Fibroblast of villous mesenchyme (primary cell): ENCODE measurements around the gene MED12L. TPM values are rescaled to one million over a fixed set of nuclear protein-coding genes. Genes with fewer than 3 reads are reported as not detected.

Experiments used
- DNase-seq: peaks from one replicate; pipeline ENCODE4 v3.0.0-alpha.2; 2010; ENCODE audit warnings: low read depth
- H3K4me3 ChIP-seq: 2 replicates; pipeline ENCODE4 v1.5.1; 2011; ENCODE audit warnings: low read depth, mild to moderate bottlenecking, low read length
- total RNA-seq: library from RNA; depleted of rRNA; stranded (reverse); fragments of >200 nt; gene quantifications from 2 replicates; pipeline ENCODE4 v1.2.3, GENCODE V29; 2012
- TF ChIP-seq, protein P1 (sequence below): IDR thresholded peaks from 2 replicates; pipeline ENCODE4 v1.5.1; 2012; ENCODE audit warnings: low read depth, mild to moderate bottlenecking, low read length; ENCODE audit not compliant: insufficient read depth

Gene MED12L
- total RNA-seq, 1 donor: 1.3 TPM

DNA sequence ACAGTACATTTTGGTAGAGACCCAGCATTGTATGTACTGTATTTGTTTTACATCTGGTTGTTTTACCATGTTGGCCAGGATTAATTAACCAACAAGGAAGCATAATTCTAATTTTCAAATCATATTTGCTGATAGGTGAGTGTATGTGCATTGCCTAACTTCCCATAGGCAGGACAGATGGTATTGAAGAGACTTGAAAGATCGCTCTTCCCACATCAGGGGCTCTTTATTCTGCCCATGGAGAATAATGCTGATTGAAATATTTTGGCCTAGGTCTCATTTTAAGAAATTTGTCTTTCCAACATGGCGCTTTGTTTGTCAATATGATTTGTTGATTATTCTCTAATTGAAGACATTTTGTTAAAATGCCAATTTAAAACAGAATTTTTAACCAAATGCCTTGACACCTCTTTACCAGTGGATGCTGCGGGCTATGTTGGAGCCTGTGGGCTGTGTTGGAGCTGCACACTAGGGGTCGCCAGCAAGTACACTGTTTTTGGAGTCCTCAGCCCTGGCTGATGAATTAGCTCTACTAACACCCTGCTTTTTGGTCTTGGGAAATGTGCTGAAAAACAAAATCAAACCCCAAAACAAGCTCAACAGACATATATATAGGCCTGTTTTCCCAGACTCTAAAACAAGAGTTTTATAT, 293.7 kb downstream of the MED12L start:
- TF ChIP-seq, protein P1, sequence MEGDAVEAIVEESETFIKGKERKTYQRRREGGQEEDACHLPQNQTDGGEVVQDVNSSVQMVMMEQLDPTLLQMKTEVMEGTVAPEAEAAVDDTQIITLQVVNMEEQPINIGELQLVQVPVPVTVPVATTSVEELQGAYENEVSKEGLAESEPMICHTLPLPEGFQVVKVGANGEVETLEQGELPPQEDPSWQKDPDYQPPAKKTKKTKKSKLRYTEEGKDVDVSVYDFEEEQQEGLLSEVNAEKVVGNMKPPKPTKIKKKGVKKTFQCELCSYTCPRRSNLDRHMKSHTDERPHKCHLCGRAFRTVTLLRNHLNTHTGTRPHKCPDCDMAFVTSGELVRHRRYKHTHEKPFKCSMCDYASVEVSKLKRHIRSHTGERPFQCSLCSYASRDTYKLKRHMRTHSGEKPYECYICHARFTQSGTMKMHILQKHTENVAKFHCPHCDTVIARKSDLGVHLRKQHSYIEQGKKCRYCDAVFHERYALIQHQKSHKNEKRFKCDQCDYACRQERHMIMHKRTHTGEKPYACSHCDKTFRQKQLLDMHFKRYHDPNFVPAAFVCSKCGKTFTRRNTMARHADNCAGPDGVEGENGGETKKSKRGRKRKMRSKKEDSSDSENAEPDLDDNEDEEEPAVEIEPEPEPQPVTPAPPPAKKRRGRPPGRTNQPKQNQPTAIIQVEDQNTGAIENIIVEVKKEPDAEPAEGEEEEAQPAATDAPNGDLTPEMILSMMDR: peak; percentile 84
- H3K4me3 ChIP-seq: no peak overlapping the region
- no peak for DNase-seq

DNA sequence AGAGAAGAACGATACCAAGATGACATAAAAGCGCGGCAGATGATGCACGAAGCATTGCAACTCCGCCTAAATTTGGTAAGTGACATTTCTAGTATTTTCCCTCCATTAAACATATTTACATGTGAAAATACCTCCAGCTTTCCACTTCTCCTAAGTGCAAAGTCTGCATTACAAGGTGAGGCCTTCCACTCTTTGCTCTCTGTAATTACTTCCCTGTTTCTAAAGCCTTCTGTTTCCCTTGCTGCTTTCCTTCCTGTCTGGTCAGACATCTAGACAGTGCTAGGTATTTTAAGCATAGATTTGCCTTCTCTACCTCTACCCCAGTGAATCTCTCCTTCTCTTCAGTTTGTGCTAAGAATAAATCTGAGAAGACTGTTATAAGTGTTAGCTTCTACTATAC, 297.2 kb downstream of the MED12L start:
- H3K4me3 ChIP-seq: no peak overlapping the region
- TF ChIP-seq, protein P1: no peak
- DNase-seq: no peak

DNA sequence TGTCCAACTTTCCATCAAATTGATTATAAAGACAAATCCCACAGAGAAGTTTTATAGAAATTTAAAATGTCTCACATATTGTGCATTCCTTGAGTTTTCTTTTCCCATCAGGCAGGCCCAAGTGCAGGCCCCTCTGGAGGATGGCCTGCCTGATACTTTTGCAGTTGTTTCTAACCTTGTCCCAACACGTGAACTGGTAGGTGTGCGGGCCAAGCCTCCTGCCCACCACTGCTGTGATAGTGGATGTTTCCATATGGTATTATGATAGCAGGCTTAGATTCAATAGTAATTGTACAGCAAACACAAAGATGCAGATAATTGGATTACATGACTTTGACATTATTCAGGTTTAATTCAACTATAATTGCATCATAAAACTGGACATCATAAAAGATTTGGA, 297.6 kb downstream of the MED12L start:
- no peak overlapping the region for H3K4me3 ChIP-seq
- no peak for DNase-seq
- TF ChIP-seq, protein P1: no peak

DNA sequence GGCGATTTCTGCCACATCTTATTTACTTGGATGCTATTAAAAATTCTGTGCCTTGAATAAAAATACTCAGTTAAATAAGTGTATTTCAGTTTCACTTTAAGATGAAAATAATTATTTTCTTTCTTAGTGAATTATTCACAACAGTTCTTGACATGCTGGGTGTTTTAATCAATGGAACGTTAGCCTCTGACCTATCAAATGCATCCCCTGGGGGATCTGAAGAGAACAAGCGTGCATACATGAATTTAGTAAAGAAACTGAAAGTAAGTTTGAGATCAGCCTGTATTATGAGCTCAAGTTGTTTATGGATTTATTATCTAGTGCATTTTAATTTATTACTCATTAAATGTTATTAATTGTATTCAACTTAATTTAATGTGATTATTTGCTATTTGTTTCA, 298.5 kb downstream of the MED12L start:
- DNase-seq: no peak
- no peak overlapping the region for H3K4me3 ChIP-seq

DNA sequence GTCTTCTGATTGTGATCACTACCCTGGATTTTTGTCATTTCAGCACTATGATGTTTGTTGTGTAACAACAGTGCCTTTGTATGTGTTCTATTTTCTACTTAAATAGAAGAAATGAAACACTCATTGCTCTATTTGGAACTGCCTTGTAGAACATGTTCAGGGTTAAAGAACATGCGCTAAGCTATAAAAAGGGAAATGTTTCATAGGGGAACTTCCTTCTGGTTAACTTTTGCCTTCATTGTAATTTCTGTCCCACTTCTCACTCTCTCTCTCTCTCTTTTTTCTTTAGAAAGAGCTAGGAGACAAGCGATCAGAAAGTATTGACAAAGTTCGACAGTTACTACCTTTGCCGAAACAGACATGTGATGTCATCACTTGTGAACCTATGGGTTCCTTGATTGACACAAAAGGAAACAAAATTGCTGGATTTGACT, 299.3 kb downstream of the MED12L start, which contains the start of gene P2RY12:
Gene P2RY12, minus strand, starts transcription at position 13 of the 434 bp plus-strand sequence. CDS start 45,908 bp downstream, outside the sequence.
- no peak within 1 kb of the TSS for H3K4me3 ChIP-seq
- TF ChIP-seq, protein P1: no peak
- no peak for DNase-seq

More for the DNA sequence above, 298.5 kb downstream of the MED12L start:
- TF ChIP-seq, protein P1: no peak

DNA sequence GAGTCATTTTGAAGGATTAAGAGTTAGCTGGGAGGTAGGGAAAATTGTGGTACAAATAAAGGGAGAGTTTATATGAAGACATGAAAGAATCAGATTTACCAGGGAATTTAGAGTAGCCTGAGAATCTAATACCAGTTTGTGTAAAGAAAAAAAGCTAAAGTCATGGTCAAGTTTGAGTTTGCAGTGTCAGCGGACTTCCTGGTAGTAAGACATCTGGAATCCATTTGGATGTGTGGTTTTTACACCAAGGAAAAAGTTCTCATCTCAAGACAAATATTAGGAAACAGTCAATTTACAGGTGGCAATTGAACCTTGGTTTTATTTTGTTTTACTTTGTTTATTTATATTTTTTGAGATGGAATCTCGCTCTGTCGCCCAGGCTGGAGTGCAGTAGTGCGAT, 300.6 kb downstream of the MED12L start:
- peak; percentile 59 for DNase-seq
- TF ChIP-seq, protein P1: no peak
- no peak overlapping the region for H3K4me3 ChIP-seq

DNA sequence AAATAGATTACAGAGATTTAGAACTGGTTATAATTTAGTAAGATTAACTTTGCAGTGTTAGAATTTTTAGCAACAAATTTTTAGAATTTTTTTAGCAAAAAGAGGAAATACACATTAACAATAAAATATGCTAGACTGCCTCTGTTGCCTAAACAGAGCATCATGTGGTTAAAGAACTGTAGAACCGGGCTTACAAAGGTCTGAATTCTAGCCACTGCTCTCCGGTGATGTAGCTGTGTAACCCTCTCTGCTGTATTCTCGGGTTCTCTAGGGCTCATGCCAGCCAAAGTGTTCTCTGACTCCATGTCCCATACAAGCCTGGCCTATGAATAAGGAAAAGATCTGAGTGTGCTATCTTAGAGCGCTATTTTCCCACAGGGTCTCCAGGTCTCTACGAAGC, 302.0 kb downstream of the MED12L start:
- TF ChIP-seq, protein P1: no peak
- no peak overlapping the region for H3K4me3 ChIP-seq
- DNase-seq: no peak
